ENCODE results near the gene SLC9A4.

The SLC9A4 gene

GRCh38 chr2:102498414-102498813 is 25.4 kb downstream of the SLC9A4 start:
- FAIRE-seq (no peak), DNase-seq (ENCODE audit: insufficient read length, low spot score) (no peak)

GRCh38 chr2:102499558-102499957 is 26.5 kb downstream of the SLC9A4 start:
- DNase-seq (ENCODE audit: insufficient read length, low spot score) (no peak), FAIRE-seq (no peak)

- DNase-seq (ENCODE audit: insufficient read length, low spot score) (no peak), FAIRE-seq (no peak)
Measured at GRCh38 chr2:102502576-102502975, 29.6 kb downstream of the SLC9A4 start.

GRCh38 chr2:102504833-102505232 is 31.8 kb downstream of the SLC9A4 start:
- DNase-seq (ENCODE audit: insufficient read length, low spot score) = no peak
- FAIRE-seq = no peak

GRCh38 chr2:102505290-102505689 is 32.3 kb downstream of the SLC9A4 start:
- DNase-seq (ENCODE audit: insufficient read length, low spot score) (no peak), FAIRE-seq (no peak)

- DNase-seq (ENCODE audit: insufficient read length, low spot score) (no peak), FAIRE-seq (no peak)
Measured at GRCh38 chr2:102506743-102507142, 33.7 kb downstream of the SLC9A4 start.

- FAIRE-seq (no peak), DNase-seq (ENCODE audit: insufficient read length, low spot score) (no peak)
Measured at GRCh38 chr2:102508863-102509262, 35.8 kb downstream of the SLC9A4 start.

- FAIRE-seq (no peak), DNase-seq (ENCODE audit: insufficient read length, low spot score) (no peak)
Measured at GRCh38 chr2:102509749-102510148, 36.7 kb downstream of the SLC9A4 start.

GRCh38 chr2:102510791-102511575 is 38.0 kb downstream of the SLC9A4 start:
- DNase-seq (ENCODE audit: insufficient read length, low spot score) (no peak), FAIRE-seq (no peak)

GRCh38 chr2:102512161-102512560 is 39.1 kb downstream of the SLC9A4 start:
- FAIRE-seq = no peak
- DNase-seq (ENCODE audit: insufficient read length, low spot score) = no peak

- FAIRE-seq (no peak), DNase-seq (ENCODE audit: insufficient read length, low spot score) (no peak)
Measured at GRCh38 chr2:102513355-102513939, 40.4 kb downstream of the SLC9A4 start.

GRCh38 chr2:102514061-102514785 is 41.2 kb downstream of the SLC9A4 start:
- DNase-seq (ENCODE audit: insufficient read length, low spot score) (peak; percentile 78), FAIRE-seq (peak; percentile 44)

- FAIRE-seq (no peak), DNase-seq (ENCODE audit: insufficient read length, low spot score) (no peak)
Measured at GRCh38 chr2:102515851-102516250, 42.8 kb downstream of the SLC9A4 start.

GRCh38 chr2:102518170-102518569 is 45.1 kb downstream of the SLC9A4 start:
- FAIRE-seq (no peak), DNase-seq (ENCODE audit: insufficient read length, low spot score) (no peak)

GRCh38 chr2:102520009-102520408 is 47.0 kb downstream of the SLC9A4 start:
- peak; percentile 11 for DNase-seq (ENCODE audit: insufficient read length, low spot score)
- FAIRE-seq = peak; percentile 33

GRCh38 chr2:102520801-102521200 is 47.8 kb downstream of the SLC9A4 start:
- no peak for FAIRE-seq
- DNase-seq (ENCODE audit: insufficient read length, low spot score) = no peak

- no peak for FAIRE-seq
Measured at GRCh38 chr2:102522162-102522561, 49.1 kb downstream of the SLC9A4 start.

GRCh38 chr2:102522890-102523289 is 49.9 kb downstream of the SLC9A4 start:
- DNase-seq (ENCODE audit: insufficient read length, low spot score) = no peak
- no peak for FAIRE-seq

More at GRCh38 chr2:102522162-102522561, 49.1 kb downstream of the SLC9A4 start:
- no peak for DNase-seq (ENCODE audit: insufficient read length, low spot score)

GRCh38 chr2:102523651-102524050 is 50.6 kb downstream of the SLC9A4 start:
- FAIRE-seq (no peak), DNase-seq (ENCODE audit: insufficient read length, low spot score) (no peak)

GRCh38 chr2:102527086-102527485 is 54.1 kb downstream of the SLC9A4 start:
- FAIRE-seq = no peak
- no peak for DNase-seq (ENCODE audit: insufficient read length, low spot score)

GRCh38 chr2:102538491-102538890 is 65.5 kb downstream of the SLC9A4 start:
- no peak for DNase-seq (ENCODE audit: insufficient read length, low spot score)
- FAIRE-seq = no peak

GRCh38 chr2:102540882-102541281 is 67.9 kb downstream of the SLC9A4 start:
- FAIRE-seq (no peak), DNase-seq (ENCODE audit: insufficient read length, low spot score) (no peak)

Measured in HTR-8/SVneo (cell line).